ENCODE measurements around the gene RHBDF2.

The RHBDF2 gene

DNA sequence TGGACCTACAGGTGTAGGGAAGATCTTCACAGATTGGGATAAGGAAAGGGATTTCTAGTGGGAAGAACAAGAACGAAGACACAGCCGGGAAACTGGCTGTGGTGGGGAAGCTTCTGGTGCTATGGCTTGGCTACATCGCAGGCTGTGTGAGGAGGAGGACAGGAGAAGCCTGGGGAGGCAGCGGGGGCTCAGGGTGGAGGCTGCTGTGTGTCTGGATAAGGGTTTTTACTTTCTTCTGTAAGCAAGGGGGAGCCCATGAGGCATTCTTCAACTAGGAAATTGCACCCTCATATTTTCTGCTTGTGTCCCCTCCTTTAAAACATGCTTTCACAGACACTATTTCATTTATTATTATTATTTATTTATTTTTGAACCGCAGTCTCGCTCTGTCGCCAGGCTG lies 2.9 kb upstream of the RHBDF2 start:
- H3K4me3 ChIP-seq (ENCODE audit: control insufficient read depth, low read depth, low read length) = no peak overlapping the region
- no peak for TF ChIP-seq CTCF (IDR thresholded peaks at IDR 0.05; ENCODE audit: control insufficient read depth, insufficient read depth, low read depth, low read length, missing control alignments)
- no peak for DNase-seq (ENCODE audit: low read depth)

DNA sequence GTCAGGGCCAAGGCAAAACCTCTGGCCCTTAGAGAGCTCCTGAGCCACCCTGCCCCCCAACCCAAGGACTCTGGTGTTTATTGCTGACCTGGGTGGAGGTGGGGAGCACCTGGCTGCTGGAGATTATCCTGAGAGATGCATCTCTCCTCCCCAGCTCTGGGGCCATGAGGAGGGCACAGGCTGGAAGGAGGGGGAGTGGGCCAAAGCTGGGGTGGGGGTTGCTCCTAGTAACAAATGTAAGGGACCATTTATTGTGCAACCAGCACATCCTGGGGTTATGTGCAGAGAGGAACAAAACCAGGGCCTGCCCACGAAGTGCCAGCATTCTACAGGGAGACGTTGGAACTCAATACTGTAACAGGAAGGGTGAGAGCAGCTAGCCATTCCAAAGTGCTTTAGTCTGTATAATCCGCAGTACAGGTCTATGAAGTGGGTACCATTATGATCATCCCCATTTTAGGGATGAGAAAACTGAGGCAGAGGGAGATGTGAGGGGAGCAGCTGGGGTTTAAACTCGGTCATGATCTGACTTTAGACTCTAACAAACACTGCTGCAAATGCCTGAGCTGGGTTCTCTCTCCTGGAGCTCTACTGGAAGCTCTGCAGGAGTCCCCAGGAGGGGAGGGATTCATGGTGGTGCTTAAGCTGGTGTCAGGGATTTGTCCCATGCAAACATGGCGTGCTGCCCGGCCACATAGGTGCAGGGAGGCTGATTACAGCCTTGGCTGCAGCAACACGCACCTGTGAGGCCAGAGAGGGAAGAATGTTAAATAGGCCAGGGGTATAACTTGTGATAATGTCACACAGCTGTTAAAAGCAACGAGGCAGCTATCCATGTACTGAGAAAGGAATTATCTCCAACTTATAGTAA lies 1.4 kb upstream of the RHBDF2 start:
- no peak for TF ChIP-seq CTCF (IDR thresholded peaks at IDR 0.05; ENCODE audit: control insufficient read depth, insufficient read depth, low read depth, low read length, missing control alignments)
- DNase-seq (ENCODE audit: low read depth) = no peak
- no peak overlapping the region for H3K4me3 ChIP-seq (ENCODE audit: control insufficient read depth, low read depth, low read length)

GRCh38 chr17:76501827-76502307 lies 644 bp upstream of the RHBDF2 start:
- DNase-seq (ENCODE audit: low read depth) = no peak
- TF ChIP-seq CTCF (IDR thresholded peaks at IDR 0.05; ENCODE audit: control insufficient read depth, insufficient read depth, low read depth, low read length, missing control alignments) = no peak
- peak overlapping the region; percentile 44 for H3K4me3 ChIP-seq (ENCODE audit: control insufficient read depth, low read depth, low read length)

DNA sequence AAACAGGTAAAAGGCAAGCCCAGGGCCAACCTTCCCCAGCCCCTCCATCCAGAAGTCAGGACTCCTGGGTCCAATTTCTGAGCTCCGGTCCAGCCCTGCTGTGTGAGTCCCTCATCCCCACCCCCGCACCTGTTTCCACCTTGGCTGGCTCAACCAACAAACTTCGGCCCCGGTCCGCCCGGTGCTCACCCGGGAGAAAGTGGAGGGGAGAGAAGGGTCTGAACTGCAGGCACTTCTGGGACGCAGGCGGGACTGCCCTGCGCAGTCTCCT lies 541 bp downstream of the RHBDF2 start:
- no peak for TF ChIP-seq CTCF (IDR thresholded peaks at IDR 0.05; ENCODE audit: control insufficient read depth, insufficient read depth, low read depth, low read length, missing control alignments)

GRCh38 chr17:76500074-76500746 lies 1.0 kb downstream of the RHBDF2 start:
- TF ChIP-seq CTCF (IDR thresholded peaks at IDR 0.05; ENCODE audit: control insufficient read depth, insufficient read depth, low read depth, low read length, missing control alignments) = no peak
- DNase-seq (ENCODE audit: low read depth) = no peak
- peak overlapping the region; percentile 44 for H3K4me3 ChIP-seq (ENCODE audit: control insufficient read depth, low read depth, low read length)

More for the DNA sequence above, 541 bp downstream of the RHBDF2 start:
- DNase-seq (ENCODE audit: low read depth) = no peak
- H3K4me3 ChIP-seq (ENCODE audit: control insufficient read depth, low read depth, low read length) = peak overlapping the region; percentile 44

- no peak overlapping the region for H3K4me3 ChIP-seq (ENCODE audit: control insufficient read depth, low read depth, low read length)
- no peak for DNase-seq (ENCODE audit: low read depth)
- no peak for TF ChIP-seq CTCF (IDR thresholded peaks at IDR 0.05; ENCODE audit: control insufficient read depth, insufficient read depth, low read depth, low read length, missing control alignments)
These were observed 2.0 kb downstream of the RHBDF2 start for GRCh38 chr17:76499267-76499667.
